Fibroblast of skin of abdomen (primary cell): ENCODE data around the gene SDK1.

ENCODE experiments used
- DNase-seq: peaks from one replicate; pipeline ENCODE4 v3.0.0-alpha.2; 2013

Gene SDK1

GRCh38 chr7:4065190-4065589 is 764.1 kb downstream of the SDK1 start:
- no peak for DNase-seq

DNA sequence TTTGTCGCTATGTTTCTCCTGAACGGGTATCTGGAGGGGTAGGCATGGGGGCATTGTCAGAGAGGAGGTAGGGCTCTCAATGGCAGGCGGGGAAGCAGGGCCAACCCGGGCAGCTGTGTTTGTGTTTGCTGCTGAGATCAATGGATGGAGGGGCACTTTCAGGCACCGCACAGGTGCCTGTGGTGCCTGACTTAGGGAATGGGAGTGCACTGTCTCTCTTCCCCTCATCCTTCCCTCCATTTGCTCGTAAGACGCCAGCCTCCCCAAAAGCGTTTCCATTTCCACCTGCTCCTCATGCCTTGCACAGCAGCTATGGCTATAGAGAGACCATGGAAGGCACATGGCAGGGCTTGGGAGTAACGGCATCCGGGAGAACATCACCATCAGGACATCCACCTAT is 765.2 kb downstream of the SDK1 start:
- DNase-seq = no peak

DNA sequence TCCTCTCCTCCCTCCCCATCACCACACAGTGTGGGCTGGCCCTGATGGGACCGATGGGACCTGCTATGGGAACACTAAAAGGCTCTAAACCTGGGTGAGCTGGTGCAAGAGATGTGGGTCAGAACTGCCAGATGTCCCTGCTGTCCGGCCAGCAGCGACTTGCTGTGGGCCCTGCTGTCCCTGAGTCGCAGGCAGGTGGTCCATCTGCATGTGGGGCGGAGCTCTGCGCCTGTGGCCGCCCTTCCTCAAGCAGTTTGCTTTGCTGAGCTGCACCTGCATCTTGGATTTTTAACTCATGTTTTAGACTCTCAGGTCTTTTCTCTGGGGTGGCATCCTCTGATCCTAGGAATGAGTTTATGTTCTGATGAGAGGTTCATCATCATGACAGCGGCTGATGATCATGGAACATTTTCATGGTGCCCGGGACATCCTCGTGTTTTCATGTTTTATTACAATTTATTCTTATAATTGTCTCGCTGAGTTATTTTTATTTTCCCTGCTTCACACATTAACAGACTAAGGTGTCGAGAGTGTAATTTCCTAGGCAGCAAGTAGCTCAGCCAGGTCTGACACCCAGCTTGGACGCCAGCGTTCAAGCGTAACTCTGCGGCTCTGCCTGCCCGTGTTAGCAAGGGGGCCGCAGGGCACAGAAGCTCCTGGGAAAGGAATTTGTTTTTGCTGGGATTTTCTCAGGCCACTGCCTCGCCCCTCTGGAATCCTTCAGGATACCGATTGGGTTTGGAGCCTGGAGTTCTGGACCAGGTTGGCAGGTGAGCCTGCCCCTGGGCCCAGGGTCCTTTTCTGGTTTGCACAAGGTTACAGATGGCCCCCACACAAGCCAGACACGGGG is 765.8 kb downstream of the SDK1 start:
- DNase-seq = no peak

GRCh38 chr7:4067476-4067760 is 766.4 kb downstream of the SDK1 start:
- no peak for DNase-seq

DNA sequence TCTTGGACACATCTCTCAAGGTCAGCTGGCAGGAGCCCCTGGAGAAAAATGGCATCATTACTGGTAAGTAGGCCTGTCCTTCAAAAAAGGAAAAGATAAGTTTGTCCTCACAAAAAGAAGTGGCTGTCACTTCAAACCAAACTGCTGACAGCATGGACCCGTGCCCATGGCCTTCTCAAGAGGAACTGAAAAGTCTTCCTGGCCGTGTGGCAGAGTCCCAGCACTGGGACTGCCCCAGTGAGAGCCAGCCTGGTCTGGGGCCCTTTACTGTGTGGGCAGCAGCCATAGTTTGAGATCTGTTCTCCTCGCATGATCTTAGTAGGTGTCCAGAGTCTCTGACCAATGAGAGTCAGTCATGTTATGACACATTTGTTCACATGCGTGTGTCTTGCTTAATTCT is 766.8 kb downstream of the SDK1 start:
- DNase-seq = no peak

DNA sequence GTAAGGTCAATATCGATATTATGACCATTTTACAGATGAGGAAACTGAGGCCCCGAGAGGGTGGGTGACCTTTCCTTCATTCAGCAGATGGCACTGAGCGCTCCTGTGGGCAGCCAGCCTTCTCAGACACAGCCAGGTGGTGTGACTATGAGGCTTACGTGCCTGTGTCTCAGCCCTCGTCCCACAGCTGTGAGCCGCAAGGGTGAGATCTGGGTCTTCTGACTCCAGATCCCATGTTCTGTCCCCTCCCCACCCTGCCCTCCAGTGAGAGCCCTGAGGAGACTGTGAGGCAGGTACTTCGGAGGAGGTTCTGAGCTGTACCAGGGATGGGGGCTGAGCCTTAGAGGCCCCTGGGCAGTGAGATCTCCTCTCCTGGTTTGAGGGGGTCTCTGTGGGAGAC is 767.2 kb downstream of the SDK1 start:
- DNase-seq = no peak

DNA sequence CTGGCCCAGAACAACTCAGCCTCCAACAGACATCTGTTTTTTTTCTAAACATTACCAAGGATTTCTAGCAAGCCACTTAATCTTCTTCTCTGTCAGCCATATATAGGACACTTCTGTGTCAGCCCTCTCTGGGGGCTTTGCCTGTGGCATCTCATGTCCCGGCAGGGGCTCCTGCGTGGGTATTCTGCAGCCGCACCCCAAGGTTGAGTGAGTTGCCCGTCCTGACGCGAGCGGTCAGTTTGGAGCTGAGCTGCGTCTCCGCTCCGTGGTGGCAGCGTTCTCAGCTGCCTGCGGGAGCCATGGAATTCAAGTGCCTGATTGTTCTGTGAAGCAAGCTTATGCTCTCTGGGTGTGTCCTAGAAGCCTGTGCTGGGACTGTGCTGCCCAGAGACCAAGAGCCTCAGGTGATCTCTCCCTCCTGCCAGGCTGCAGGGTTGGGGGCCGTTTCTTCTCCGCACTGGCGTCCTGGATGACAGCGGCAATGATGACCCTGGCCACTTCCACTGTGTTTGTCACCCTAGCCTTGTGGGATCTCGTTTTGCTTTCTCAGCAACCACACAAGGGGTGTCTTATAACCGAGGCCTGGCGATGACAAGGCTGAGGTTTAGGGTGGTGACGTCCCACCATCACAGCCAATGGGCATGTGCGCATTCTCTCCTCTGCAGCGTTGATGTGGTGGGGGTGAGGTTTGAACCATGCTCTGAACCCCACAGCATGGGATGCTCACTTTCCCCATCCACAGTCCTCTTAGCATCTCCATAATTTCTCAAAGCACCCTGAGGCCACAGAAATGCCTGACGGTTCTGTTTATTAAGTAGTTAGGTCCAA is 768.4 kb downstream of the SDK1 start:
- DNase-seq = no peak

DNA sequence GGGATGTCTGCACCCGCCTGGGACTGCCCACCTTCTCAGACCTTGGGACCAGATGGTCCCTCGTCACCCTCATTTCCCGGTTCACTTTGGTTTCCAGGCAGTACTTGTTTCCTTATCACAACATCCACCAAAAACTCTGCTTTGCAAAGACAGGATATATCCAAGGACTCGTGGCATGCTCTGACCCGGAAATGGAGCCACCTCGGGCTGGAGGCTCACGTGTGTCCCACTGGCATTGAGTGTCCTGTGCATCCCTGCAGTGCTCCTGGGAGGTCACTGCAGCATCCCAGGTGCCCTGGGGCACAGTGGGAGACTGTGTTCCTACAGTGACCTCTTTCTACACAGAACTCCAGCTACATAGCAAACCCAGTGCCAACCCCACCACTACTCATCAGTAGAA is 769.2 kb downstream of the SDK1 start:
- no peak for DNase-seq

DNA sequence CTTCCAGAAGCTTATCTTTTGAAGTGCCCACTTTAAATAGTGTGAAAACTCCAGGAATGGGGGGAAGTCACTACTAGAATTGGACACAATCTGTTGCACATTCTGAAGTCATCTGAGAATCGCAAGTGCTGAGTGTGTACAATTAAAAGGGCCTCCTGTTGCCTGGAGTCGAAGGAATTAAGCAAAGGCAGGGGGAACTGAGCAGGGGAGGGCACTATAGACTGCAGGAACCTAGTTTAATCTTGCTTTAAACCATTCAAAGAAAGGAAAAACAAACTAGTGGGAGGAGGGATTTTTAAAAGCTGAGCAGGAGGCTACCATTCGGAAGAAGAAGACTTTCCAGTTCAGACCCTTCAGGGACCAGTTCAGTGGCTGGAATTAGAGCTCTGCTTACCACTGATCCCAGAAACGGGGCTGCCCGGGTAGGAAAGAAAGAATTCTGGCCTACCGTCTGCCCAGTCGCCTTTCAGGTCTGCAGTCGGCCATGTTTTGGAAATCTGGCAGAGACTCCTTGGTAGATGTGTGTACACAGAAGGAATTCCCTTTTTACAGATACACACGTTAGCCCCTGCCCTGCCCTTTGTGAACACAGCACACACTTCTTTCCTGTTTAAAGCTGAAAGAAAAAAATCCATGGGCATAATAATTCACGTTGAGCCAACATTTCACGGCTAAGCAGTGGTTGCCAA is 770.5 kb downstream of the SDK1 start:
- no peak for DNase-seq

- no peak for DNase-seq
Observed at GRCh38 chr7:4072161-4072925, 771.3 kb downstream of the SDK1 start.

DNA sequence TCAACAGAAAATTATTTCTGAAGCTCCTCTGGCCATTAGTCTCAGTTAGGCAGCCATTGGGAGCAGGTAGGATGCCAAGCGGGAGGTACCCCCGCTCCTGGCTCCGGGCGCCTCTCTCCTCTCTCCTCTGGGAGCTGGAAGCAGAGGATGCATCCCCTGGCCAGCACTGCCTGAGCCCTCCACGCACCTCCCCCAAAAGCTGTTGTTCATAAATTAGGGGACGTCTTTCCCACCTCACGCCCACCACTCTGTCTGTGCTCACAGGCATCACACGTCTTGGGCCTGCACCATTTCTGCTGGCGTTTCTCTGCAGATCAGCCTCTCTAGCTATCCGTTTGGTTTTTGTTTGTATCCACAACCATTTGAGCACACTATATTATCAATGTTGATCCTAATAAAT is 772.0 kb downstream of the SDK1 start:
- no peak for DNase-seq

DNA sequence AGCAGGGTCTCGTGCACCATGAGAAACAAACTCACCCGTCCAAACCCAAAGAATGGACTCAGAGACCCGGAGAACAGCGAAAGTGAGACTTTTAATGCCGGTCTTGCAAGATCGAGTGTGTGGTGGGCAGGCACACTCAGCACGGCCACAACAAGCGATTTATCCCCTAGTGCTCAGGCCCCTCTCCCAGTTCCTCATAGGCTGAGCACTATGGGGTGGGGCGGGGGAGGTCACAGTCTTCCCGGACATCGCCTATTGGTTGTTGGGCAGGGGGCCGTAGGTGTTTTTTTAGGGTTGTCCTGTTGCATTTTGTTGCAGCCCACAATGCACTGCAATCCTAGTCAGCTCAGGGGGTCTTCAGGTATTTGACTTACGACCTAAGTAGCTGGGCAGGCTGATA is 772.7 kb downstream of the SDK1 start:
- no peak for DNase-seq

DNA sequence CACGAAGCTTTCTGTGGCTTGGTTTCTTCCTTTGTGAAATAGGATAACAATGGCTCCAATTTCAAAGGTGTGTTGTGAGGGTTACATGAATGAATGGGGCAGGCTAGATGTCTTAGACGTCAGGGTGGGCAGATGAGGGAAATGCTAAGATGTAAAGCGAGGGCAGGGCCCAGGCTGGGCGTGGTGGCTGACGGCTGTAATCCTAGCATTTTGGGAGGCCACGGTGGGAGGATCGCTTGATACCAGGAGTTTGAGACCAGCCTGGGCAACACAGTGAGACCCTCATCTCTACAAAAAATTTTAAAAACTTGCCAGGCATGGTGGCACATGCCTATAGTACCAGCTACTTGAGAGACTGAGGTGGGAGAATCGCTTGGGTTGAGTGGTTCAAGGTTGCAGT is 773.4 kb downstream of the SDK1 start:
- DNase-seq = no peak

GRCh38 chr7:4074994-4075393 is 773.9 kb downstream of the SDK1 start:
- no peak for DNase-seq

- DNase-seq = no peak
Observed at GRCh38 chr7:4076701-4077294, 775.7 kb downstream of the SDK1 start.

GRCh38 chr7:4077980-4078379 is 776.9 kb downstream of the SDK1 start:
- DNase-seq = no peak

DNA sequence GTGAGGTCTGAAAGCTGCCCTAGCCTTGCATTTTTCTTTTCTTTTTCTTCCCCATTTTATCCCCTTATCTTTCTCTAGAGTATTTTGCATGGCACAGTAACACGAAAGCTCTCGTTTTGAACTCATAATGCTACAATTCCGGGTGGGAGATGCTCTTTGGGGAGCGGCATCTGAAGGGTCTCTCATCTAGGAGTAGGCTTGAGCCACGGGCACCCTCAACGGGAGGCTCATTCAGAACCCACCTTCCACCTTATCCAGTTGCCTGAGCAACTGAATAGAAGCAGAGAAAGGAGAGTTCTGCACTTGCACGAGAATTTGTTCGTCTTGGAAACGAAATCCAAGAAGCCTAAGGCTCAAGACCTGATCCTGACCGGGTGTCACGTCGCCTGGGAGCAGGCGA is 777.5 kb downstream of the SDK1 start:
- DNase-seq = no peak

GRCh38 chr7:4079366-4079765 is 778.3 kb downstream of the SDK1 start:
- no peak for DNase-seq

DNA sequence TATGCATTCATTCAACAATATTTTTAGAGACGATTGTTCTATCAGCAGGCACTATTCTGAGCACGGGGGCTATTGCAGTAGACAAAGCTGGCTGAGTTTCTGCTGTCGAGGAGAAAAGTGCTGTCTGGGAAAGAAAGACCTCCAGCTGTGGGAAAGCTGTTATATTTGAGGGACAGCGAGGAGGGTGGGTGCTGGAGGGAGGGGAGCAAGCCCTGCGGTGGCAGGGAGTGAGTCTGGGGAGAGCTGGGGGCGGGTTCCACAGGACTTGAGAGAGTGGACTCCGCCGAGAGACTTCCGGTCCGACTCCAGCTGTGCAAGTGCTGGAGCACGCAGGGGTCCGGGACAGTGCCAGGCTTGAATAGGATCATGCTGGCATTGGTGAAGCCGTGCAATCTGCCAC is 778.9 kb downstream of the SDK1 start:
- no peak for DNase-seq

- DNase-seq = no peak
Observed at GRCh38 chr7:4080954-4081353, 779.9 kb downstream of the SDK1 start.

GRCh38 chr7:4083513-4083912 is 782.5 kb downstream of the SDK1 start:
- DNase-seq = no peak

DNA sequence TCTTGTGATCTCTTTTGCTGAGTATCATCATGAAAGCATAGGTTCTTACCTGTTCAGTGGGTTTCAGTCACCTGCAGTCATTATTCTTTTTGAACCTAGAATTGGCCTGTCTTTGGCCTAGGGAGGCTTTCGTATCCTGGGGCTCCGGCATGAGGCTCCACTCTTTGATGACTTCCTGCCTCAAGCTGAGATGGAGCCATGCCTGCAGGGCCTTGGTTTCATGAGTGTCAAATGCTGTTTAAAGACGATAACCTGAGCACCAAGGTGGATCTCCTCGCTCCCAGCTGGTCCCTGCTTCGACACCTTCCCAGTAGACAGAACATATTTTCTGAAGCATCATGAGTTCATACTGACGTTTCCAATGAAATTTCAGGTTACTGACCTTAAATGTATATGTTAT is 783.2 kb downstream of the SDK1 start:
- DNase-seq = no peak
